Liver (tissue), 3 donors: ENCODE results near the gene RNF220.

Source experiments
- CTCF ChIP-seq: fragments of 150-350 bp; IDR thresholded peaks from 2 replicates; pipeline ENCODE4 v1.5.1; 2017; ENCODE audit warnings: improper control_type of control experiment, low read depth, low read length; ENCODE audit not compliant: missing input control
- EGR1 ChIP-seq, 2 donors: IDR thresholded peaks; 2 replicates each; pipeline ENCODE4 v1.6.1; 2016 to 2018; ENCODE audit warnings: antibody characterized with exemption in 2 of 2, low read depth in 2 of 2
- GABPA ChIP-seq, 2 donors: IDR thresholded peaks in 1 of 2; conservative IDR thresholded peaks in 1 of 2; 2 replicates each; pipeline ENCODE4 v1.6.1; 2016; ENCODE audit warnings: antibody characterized with exemption in 2 of 2, mild to moderate bottlenecking in 1 of 2, moderate library complexity in 1 of 2
- RAD21 ChIP-seq, 2 donors: IDR thresholded peaks; 2 replicates each; pipeline ENCODE4 v1.6.1; 2016; ENCODE audit warnings: antibody characterized with exemption in 2 of 2, mild to moderate bottlenecking in 2 of 2
- donor health status: healthy.
- donor health status: healthy.

DNA sequence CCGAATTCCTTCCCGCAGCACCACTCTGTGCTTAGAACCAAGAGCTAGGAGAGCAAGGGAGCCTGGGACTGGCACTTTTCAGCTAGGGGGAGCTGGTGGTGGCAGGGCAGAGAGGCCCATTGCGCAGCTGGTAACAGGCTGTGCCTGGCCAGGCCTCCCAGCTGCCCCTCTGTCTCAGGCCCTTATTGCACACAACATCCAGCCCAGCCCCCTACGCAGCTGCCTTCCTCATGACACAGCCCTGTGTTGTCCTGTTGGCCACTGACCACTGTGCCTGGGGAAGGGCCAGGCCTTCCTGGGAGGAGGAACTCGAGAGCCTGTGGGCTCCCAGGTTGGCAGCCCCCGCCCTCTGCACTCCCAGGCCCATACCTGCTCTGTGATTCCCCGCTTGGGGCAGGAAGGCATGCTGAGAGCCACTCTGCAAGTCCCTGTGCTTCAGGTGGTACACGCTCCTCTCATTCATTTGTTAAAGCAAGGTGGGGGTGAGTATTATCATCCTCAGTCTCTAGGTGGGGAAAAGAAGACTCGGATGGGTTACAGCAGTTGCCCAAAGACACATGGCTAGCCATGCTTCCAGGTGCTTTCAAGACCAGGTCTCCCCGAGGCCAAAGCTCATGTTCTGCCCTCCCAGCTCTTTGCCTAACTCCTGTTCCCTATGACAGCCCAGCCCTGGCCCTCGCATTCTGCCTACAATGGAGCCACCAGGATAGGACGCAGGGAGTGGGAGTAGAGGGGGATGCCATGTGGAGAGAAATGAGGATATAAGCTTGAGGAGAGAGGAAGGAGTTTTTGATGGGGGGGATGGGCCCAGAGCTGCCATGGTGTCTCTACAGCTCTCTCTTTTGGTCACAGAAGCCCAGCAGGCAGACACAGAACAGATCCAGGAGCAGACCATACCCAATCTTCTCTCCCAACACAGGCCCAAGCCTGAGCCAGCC lies 187.4 kb downstream of the RNF220 start:
- TF ChIP-seq EGR1 (IDR thresholded peaks at IDR 0.05; ENCODE audit: low read depth in 2 of 2): no peak
- no peak for TF ChIP-seq CTCF
- TF ChIP-seq RAD21 (IDR thresholded peaks at IDR 0.05): no peak
- no peak for TF ChIP-seq GABPA (IDR thresholded peaks at IDR 0.05 in 1 of 2, conservative IDR thresholded peaks at IDR 0.05 in 1 of 2)
